Naive thymus-derived CD4-positive, alpha-beta T cell (primary cell): ENCODE measurements around the gene CRB2. TPM values are rescaled to one million over a fixed set of nuclear protein-coding genes. Genes with fewer than 3 reads are reported as not detected.

Experiments
- ATAC-seq: fragments of 150-1000 bp; cut with Tn5 transposase; 2 replicates; pipeline ENCODE4 v1.10.0; 2021; ENCODE audit warnings: mild to moderate bottlenecking, moderate library complexity
- CTCF ChIA-PET: fragments of 350-600 bp; sonication (Branson Sonifier 250); formaldehyde crosslinking; loops from one replicate; lab custom pipeline; 2021; ENCODE audit warnings: antibody characterized with exemption; lab: Charles Lee
- POLR2A ChIA-PET: fragments of 350-600 bp; sonication (Branson Sonifier 250); formaldehyde crosslinking; loops from one replicate; lab custom pipeline; 2021; ENCODE audit warnings: antibody characterized with exemption, inconsistent platforms; lab: Charles Lee
- DNase-seq, 9 donors: peaks; one replicate each; pipeline versions ENCODE4 v3.0.0 to v3.0.0-alpha.2; 2020 to 2022; ENCODE audit warnings: mixed read lengths in 1 of 9
- H3K27ac ChIP-seq: one replicate; pipeline ENCODE4 v1.7.0; 2013; ENCODE audit warnings: mild to moderate bottlenecking, low read depth, low read length, moderate library complexity
- H3K27me3 ChIP-seq, 2 donors: one replicate each; pipeline ENCODE4 v1.7.0; 2013; ENCODE audit warnings: low read length in 2 of 2, mild to moderate bottlenecking in 2 of 2, moderate library complexity in 2 of 2; ENCODE audit not compliant: control insufficient read depth in 2 of 2, insufficient read depth in 2 of 2
- H3K36me3 ChIP-seq, 3 experiments: 1 replicate in 2 of 3; 2 replicates in 1 of 3; pipeline ENCODE4 v1.7.0; 2013; ENCODE audit warnings: low read length in 3 of 3, mild to moderate bottlenecking in 3 of 3, moderate library complexity in 1 of 3; ENCODE audit not compliant: insufficient read depth in 3 of 3, control insufficient read depth in 2 of 3
- H3K4me1 ChIP-seq, 2 donors: one replicate each; pipeline ENCODE4 v1.7.0; 2013; ENCODE audit warnings: low read length in 2 of 2, mild to moderate bottlenecking in 2 of 2, moderate library complexity in 1 of 2; ENCODE audit not compliant: control insufficient read depth in 2 of 2, insufficient read depth in 2 of 2
- H3K4me3 ChIP-seq: 2 replicates; pipeline ENCODE4 v1.7.0; 2013; ENCODE audit warnings: mild to moderate bottlenecking, low read length
- H3K9me3 ChIP-seq, 3 experiments: 1 replicate in 2 of 3; 2 replicates in 1 of 3; pipeline ENCODE4 v1.7.0; 2013; ENCODE audit warnings: low read length in 3 of 3; ENCODE audit not compliant: control insufficient read depth in 2 of 3
- H3K27ac Mint-ChIP-seq, 9 donors: one replicate each; pipeline ENCODE4 v1.8.0; 2020 to 2022; ENCODE audit warnings: mixed read lengths in 9 of 9, mild to moderate bottlenecking in 8 of 9, moderate library complexity in 5 of 9, inconsistent platforms in 2 of 9
- H3K27me3 Mint-ChIP-seq, 5 donors: one replicate each; pipeline ENCODE4 v1.8.0; 2021 to 2022; ENCODE audit warnings: mixed read lengths in 5 of 5, mild to moderate bottlenecking in 1 of 5
- H3K36me3 Mint-ChIP-seq, 5 donors: one replicate each; pipeline ENCODE4 v1.8.0; 2020 to 2022; ENCODE audit warnings: mixed read lengths in 5 of 5, mild to moderate bottlenecking in 3 of 5, inconsistent platforms in 1 of 5
- H3K4me1 Mint-ChIP-seq, 7 donors: one replicate each; pipeline ENCODE4 v1.8.0; 2020 to 2022; ENCODE audit warnings: mixed read lengths in 7 of 7, mild to moderate bottlenecking in 3 of 7, inconsistent platforms in 1 of 7
- H3K4me3 Mint-ChIP-seq, 10 donors: one replicate each; pipeline ENCODE4 v1.8.0; 2020 to 2022; ENCODE audit warnings: mild to moderate bottlenecking in 10 of 10, mixed read lengths in 10 of 10, moderate library complexity in 6 of 10, inconsistent platforms in 2 of 10
- H3K9me3 Mint-ChIP-seq, 11 donors: one replicate each; pipeline ENCODE4 v1.8.0; 2020 to 2022; ENCODE audit warnings: mixed read lengths in 11 of 11, mild to moderate bottlenecking in 4 of 11, inconsistent platforms in 1 of 11, moderate library complexity in 1 of 11
- intact Hi-C, 2 donors: fragments of 100-400 bp; cut with micrococcal nuclease; formaldehyde crosslinking; loops; one replicate each; pipeline ENCODE4 v1.15.1; 2023
- polyA plus RNA-seq, 2 donors: library from polyadenylated mRNA; unstranded; fragments of 300-500 nt; fragmentation: Illumina TruSeq; gene quantifications; one replicate each; pipeline ENCODE4 v1.2.3, GENCODE V29; 2021
- total RNA-seq, 6 experiments: library from RNA in 5 of 6; stranded (reverse) in 5 of 6; gene quantifications; 1 replicate in 5 of 6; 2 replicates in 1 of 6; pipeline ENCODE4 v1.2.3 and lab custom pipeline; 2021 to 2026

Gene CRB2
- total and polyA plus RNA-seq, 7 experiments from 2014 or later: not detected

DNA sequence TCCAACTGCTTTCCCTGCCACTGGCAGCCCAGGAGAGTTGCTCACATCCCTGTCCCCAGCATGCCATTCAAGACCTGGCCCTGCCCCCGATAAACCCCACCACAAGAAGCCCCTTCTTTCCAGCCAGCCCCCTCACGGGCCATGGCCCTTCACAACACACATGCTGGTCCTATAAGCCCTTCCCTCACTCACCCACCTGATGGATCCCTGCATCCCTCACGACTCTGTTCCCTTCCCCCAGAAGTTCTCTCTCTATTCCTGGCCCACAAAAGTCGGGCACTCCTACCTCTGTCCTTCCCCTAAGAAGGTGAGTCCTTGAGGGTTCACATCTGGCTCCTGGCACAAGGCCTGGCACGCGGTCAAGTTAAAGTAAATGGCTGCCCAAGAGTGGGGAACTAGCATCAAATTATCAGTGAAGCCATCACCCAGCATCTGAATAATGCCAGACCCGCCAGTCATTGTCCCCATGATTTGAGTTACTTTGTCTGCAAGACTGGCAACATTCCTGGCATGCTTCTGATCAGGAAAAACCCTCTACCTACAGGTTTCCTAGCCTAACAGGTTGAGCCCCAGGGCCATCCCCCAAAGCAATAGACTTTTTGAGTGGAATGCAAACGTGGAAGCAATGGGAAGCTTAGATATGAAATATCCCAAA, 65.9 kb downstream of the CRB2 start:
- Mint-ChIP-seq H3K36me3 (peaks cover 0 to 25% (median 15%) of the 10 kb centered on the region in 5 donors), H3K9me3 (no peaks in the 10 kb centered on the region), H3K4me3 (no peak overlapping the region), H3K27ac (no peak overlapping the region), H3K4me1 (peaks cover 0 to 16% (median 0%) of the 10 kb centered on the region in 7 donors), H3K27me3 (no peaks in the 10 kb centered on the region)
- Histone ChIP-seq H3K27me3 (no peaks in the 10 kb centered on the region), H3K4me3 (no peak overlapping the region), H3K4me1 (no peaks in the 10 kb centered on the region), H3K9me3 (no peaks in the 10 kb centered on the region), H3K36me3 (peaks cover 0 to 24% (median 0%) of the 10 kb centered on the region in 3 experiments), H3K27ac (no peak overlapping the region)
- intact Hi-C loops: no loop called here
- ChIA-PET CTCF (no interaction called here), POLR2A (no interaction called here)
- ATAC-seq: no peak
- no peak for DNase-seq

DNA sequence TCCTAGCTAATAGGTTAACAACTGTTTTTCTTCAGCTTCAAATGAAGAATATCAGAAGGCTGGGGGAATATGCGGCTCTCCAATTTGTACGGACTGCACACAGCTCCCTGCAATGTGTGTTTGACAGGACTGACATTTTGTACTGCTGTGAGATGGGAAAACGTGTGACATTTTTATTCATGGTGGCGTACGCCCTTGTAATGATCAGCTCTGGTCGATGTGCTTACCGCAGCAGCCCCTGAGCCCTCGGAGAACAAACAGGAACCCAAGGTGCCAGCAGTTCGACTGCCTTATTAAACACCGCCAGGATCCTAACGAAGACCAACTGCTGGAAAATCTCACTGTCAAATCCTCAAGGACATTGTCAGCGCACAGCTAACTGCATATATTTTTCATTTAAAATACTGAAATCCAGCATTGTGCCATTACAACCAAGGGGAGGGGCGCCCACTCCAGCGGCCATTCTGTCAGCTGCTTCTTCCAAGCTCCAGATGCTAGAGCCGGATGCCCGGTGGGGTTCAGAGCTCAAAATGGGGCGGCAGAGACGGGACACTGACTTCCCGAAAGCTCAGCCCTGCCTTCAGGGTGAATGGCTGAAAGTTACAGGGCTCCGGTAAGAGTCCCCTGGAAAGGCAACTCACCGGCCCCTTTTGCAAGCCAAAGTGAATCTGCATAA, 66.8 kb downstream of the CRB2 start:
- H3K27me3 Mint-ChIP-seq: no peaks in the 10 kb centered on the region
- Histone ChIP-seq H3K9me3 (no peaks in the 10 kb centered on the region), H3K4me1 (no peaks in the 10 kb centered on the region), H3K4me3 (no peak overlapping the region), H3K36me3 (peaks cover 0 to 30% (median 0%) of the 10 kb centered on the region in 3 experiments), H3K27ac (no peak overlapping the region), H3K27me3 (no peaks in the 10 kb centered on the region)
- peaks cover 0 to 16% (median 0%) of the 10 kb centered on the region in 7 donors for H3K4me1 Mint-ChIP-seq
- ChIA-PET CTCF (no interaction called here), POLR2A (no interaction called here)
- H3K4me3 Mint-ChIP-seq: no peak overlapping the region
- DNase-seq (no peak), ATAC-seq (no peak)
- H3K36me3 Mint-ChIP-seq: peaks cover 0 to 31% (median 11%) of the 10 kb centered on the region in 5 donors
- H3K27ac Mint-ChIP-seq: no peak overlapping the region
- H3K9me3 Mint-ChIP-seq: no peaks in the 10 kb centered on the region
- intact Hi-C loops: no loop called here

DNA sequence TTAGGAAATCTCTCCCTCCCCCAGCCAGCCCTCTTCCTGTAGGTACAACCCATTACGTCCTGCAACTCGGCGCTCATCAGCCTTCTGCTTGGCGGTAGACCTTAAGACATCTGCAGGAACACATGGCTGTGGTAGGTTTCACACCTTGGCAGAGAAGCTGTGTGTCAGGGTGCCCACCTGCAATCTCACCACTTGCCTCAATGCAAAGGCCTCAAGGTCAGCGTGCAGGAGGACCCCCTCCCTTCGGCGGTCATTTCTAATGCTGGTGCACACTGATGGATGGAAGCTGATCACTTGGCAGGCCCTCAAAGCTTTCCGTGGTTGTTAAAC, 67.3 kb downstream of the CRB2 start:
- POLR2A ChIA-PET: no interaction called here
- peaks cover 0 to 30% (median 0%) of the 10 kb centered on the region in 3 experiments for H3K36me3 ChIP-seq
- DNase-seq (no peak), ATAC-seq (no peak)
- CTCF ChIA-PET: no interaction called here
- H3K27ac Mint-ChIP-seq: peak overlapping the region in 1 of 9 donors; percentile 10
- H3K4me1 ChIP-seq: no peaks in the 10 kb centered on the region
- H3K4me3 ChIP-seq: no peak overlapping the region
- H3K9me3 ChIP-seq: no peaks in the 10 kb centered on the region
- intact Hi-C loops: no loop called here
- H3K27me3 Mint-ChIP-seq: no peaks in the 10 kb centered on the region
- no peak overlapping the region for H3K4me3 Mint-ChIP-seq
- no peak overlapping the region for H3K27ac ChIP-seq
- peaks cover 0 to 34% (median 7%) of the 10 kb centered on the region in 5 donors for H3K36me3 Mint-ChIP-seq
- no peaks in the 10 kb centered on the region for H3K9me3 Mint-ChIP-seq
- H3K27me3 ChIP-seq: no peaks in the 10 kb centered on the region
- H3K4me1 Mint-ChIP-seq: peaks cover 0 to 16% (median 0%) of the 10 kb centered on the region in 7 donors

DNA sequence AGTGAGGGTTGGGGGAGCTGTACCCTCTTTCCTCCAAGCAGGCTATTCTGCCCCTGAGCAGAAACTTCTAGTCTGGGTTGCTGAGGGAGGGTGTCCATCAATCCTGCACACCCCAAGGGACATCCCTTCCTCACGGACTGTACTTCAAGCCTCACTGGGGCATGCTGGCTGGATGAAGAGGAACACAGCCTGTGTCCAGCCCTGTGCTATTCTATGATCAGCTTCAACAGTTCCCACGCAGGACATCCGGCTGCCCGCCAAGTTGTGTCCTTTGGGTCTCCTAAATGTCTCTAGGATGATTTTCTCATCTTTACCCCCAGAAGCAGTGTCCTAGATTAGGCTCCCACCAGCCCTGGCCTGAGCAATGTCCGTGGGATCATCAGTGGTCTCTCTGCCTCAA, 68.1 kb downstream of the CRB2 start:
- H3K27me3 Mint-ChIP-seq: no peaks in the 10 kb centered on the region
- no peak overlapping the region for H3K4me3 ChIP-seq
- H3K27me3 ChIP-seq: no peaks in the 10 kb centered on the region
- POLR2A ChIA-PET: interaction anchor here (0.6 kb wide), 1 partner anchor 18 kb away, joined by 3 read pairs; no protein-coding TSS in a partner anchor
- DNase-seq (no peak), ATAC-seq (no peak)
- no peak overlapping the region for H3K4me3 Mint-ChIP-seq
- peaks cover 0 to 3% (median 0%) of the 10 kb centered on the region in 11 donors for H3K9me3 Mint-ChIP-seq
- H3K36me3 Mint-ChIP-seq: peaks cover 0 to 35% (median 6%) of the 10 kb centered on the region in 5 donors
- H3K9me3 ChIP-seq: no peaks in the 10 kb centered on the region
- CTCF ChIA-PET: no interaction called here
- H3K27ac Mint-ChIP-seq: no peak overlapping the region
- H3K4me1 ChIP-seq: no peaks in the 10 kb centered on the region
- intact Hi-C loops: no loop called here
- H3K27ac ChIP-seq: no peak overlapping the region
- H3K4me1 Mint-ChIP-seq: peaks cover 0 to 16% (median 0%) of the 10 kb centered on the region in 7 donors
- peaks cover 0 to 27% (median 0%) of the 10 kb centered on the region in 3 experiments for H3K36me3 ChIP-seq

DNA sequence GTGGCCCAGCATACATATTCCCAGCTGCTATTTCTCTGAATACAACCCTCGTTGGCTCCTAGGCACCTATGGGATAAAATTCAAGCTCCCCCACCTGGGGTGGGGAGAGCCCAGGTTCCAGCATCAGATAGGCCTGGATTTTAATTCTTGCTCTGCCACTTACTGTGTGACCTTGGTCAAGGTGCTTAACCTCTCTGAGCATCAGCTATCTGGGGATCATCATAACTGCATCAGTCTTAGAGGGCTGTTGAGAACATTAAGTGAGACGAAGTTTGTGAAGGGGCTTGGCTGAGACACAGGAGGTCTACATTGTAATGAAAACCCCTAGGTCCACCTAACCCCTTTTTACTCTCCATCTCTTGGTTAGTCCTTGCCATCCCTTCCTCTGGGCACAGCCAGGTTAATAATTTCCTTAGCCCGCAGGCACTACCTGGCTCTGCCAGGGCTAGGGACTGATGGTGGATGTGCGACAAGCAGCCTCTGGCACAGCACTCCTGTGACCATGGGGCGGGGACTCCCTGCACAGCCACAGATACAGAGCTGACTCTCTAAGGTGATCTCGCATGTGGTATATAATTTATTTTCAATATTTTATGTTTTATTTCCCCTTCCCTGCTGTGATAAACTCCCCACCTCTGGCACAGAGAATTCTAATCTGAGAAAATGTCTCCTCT, 68.7 kb downstream of the CRB2 start:
- ChIA-PET CTCF (no interaction called here), POLR2A (no interaction called here)
- Histone ChIP-seq H3K27me3 (no peaks in the 10 kb centered on the region), H3K27ac (no peak overlapping the region), H3K4me3 (no peak overlapping the region), H3K4me1 (no peaks in the 10 kb centered on the region), H3K36me3 (peaks cover 0 to 22% (median 0%) of the 10 kb centered on the region in 3 experiments), H3K9me3 (no peaks in the 10 kb centered on the region)
- H3K36me3 Mint-ChIP-seq: peaks cover 2 to 38% (median 8%) of the 10 kb centered on the region in 5 donors
- H3K4me1 Mint-ChIP-seq: peaks cover 0 to 14% (median 0%) of the 10 kb centered on the region in 7 donors
- ATAC-seq: no peak
- H3K27me3 Mint-ChIP-seq: no peaks in the 10 kb centered on the region
- H3K4me3 Mint-ChIP-seq: no peak overlapping the region
- intact Hi-C loops: no loop called here
- DNase-seq: no peak
- no peak overlapping the region for H3K27ac Mint-ChIP-seq
- H3K9me3 Mint-ChIP-seq: peaks cover 0 to 3% (median 0%) of the 10 kb centered on the region in 11 donors

DNA sequence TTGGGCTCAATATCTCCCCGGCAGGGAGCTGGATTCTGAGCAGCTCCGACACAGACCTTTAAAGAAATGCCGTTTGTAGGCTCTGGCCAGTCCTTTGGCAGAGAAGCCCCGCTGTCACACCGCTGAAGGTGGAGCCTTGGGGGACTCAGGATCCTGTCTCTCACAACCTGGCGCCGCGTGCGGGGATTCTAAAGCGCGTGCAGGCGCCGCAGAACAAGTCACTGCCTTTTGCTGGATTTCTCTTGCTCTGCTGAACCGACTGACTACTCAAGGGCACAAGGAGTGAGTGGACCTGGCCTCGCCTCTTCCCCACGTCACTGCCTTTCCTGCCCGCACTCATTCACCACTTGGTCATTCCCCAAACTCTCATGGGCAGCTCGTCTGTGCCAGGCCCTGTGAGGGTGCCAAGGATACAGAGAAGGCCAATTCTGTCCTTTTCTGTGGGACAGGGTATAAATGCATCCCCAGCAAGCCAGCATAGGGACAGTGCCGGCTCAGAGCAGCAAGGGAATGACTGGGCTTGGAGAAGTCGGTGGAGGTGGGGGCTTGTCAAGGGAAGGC, 69.3 kb downstream of the CRB2 start:
- CTCF ChIA-PET: no interaction called here
- H3K27ac ChIP-seq: no peak overlapping the region
- no peak overlapping the region for H3K4me3 ChIP-seq
- H3K4me1 ChIP-seq: no peaks in the 10 kb centered on the region
- Mint-ChIP-seq H3K9me3 (peaks cover 0 to 3% (median 0%) of the 10 kb centered on the region in 11 donors), H3K4me3 (no peak overlapping the region), H3K4me1 (peaks cover 0 to 9% (median 0%) of the 10 kb centered on the region in 7 donors), H3K27ac (peak overlapping the region in 1 of 9 donors; percentile 36), H3K27me3 (no peaks in the 10 kb centered on the region), H3K36me3 (peaks cover 6 to 40% (median 10%) of the 10 kb centered on the region in 5 donors)
- no peaks in the 10 kb centered on the region for H3K27me3 ChIP-seq
- peaks cover 0 to 15% (median 2%) of the 10 kb centered on the region in 3 experiments for H3K36me3 ChIP-seq
- no peaks in the 10 kb centered on the region for H3K9me3 ChIP-seq
- ATAC-seq (no peak), DNase-seq (no peak)
- intact Hi-C loops: no loop called here
- POLR2A ChIA-PET: no interaction called here
